Right kidney (tissue), 1 donor: ENCODE data around the gene TSHR.
A peak's percentile ranks its signal among the peaks of the same experiment; 100 is the strongest.
"Not testable (repeated sequence)": the region's sequence is repeated elsewhere in the genome, so short reads cannot be mapped to it uniquely, and the experiment has no call there.

ENCODE experiments used
- DNase-seq: peaks from one replicate; pipeline ENCODE4 v3.0.0-alpha.2; 2016

Gene TSHR

GRCh38 chr14:80951491-80951890, 3.9 kb upstream of the TSHR start:
- DNase-seq, result no peak

DNA sequence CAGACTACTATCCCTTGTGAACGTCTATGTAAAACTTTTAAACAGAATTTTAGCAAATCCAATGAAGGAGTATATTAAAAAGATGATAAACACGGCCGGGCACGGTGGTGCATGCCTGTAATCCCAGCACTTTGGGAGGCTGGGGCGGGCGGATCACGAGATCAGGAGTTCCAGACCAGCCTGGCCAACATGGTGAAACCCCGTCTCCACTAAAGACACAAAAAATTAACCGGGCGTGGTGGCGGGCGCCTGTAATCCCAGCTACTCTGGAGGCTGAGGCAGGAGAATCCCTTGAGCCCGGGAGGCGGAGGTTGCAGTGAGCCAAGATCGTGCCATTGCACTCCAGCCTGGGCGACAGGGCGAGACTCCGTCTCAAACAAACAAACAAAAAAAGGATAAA, 2.2 kb upstream of the TSHR start:
- DNase-seq, result not testable (repeated sequence)

DNA sequence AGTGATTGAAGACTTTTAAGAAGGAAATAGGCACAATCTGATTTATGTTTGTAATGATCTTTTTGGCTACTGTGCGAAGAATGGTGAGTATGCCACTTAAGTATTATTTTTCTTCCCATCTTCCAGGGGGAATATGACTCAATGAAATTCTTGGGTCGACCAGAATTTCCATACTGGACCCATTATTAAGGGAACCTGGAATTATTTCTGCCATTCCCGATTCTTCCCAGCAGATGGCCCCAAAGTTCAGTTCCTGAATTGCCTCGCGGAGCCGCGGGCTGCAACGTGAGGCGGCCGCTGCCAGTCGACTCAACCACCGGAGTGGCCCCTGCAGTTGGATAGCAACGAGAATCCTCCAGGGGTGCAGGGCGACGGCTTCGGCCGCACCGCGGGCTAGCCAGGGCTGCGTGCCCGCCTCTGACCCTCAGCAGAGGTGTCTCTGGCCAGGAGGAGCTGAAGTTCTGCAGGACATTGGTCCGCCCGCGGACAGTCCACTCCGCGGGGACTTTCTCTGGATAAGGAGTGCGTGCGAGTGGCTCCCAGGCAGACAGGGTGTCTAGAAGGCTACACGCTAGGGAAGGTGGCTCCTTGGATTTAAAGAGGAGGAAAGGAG, 628 bp upstream of the TSHR start:
- peak; percentile 85 for DNase-seq

- no peak for DNase-seq
Observed at GRCh38 chr14:80956102-80956501, 681 bp downstream of the TSHR start.

- no peak for DNase-seq
Observed at GRCh38 chr14:80956922-80957321, 1.5 kb downstream of the TSHR start.

DNA sequence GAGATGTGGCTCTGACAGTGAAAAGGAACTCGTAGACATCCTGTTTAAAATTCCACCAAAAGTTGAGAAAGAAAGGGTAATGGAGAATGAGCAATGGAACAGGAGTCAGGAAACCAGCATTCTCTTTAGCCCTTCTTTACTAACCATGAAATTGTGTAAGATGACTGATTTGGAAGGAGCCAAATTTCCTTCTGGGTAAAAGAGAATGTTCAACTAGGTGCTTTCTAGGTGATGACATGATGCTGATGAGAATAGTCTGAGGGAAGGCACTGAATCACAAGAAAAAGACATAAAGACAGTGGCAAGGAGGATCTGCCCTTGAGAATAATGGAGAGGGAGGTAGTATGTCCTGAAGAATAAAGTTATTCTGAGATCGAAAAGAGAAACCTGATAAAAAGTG, 2.2 kb downstream of the TSHR start:
- DNase-seq, result no peak

- DNase-seq, result no peak
Observed at GRCh38 chr14:80958226-80958625, 2.8 kb downstream of the TSHR start.

DNA sequence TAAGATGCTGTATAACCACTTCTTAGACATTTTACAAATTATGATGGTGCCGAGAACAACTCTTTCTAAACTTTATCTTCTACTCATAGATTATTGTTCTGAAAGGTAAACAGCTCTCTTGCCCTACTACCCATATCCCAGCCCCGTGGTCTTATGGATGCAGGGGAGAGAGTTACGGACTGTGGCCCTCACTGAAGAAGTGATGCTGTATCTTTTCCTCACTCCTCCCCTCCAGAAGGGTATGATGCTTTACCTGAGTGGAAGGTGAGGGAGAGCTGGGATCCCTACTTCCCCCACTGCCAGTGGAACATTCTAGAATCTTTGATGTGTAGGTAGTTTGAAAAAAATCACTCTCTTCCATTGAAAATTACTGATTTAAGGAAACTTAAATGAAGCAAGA, 3.5 kb downstream of the TSHR start:
- no peak for DNase-seq

GRCh38 chr14:80959496-80959895, 4.1 kb downstream of the TSHR start:
- DNase-seq, result no peak

DNA sequence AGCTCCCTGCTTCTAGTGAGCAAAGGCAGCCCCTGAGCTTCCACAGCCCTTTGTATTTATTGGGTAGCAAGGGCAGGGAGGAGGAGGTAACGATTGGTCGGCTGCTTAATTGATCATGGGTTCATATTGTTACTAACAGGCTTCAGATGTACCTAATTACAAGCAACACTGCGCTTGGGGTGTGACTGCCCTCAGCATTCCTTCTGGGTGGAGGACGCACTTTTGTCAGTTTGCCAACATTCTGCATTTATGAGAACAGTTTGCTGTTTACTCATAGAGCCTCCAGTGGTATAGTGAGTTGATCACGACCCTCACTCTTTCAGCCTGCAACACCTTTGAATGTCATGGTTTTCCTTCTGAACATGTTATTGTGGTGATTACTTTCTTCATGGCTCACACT, 9.6 kb downstream of the TSHR start:
- DNase-seq, result no peak

GRCh38 chr14:80973931-80974641, 18.7 kb downstream of the TSHR start:
- DNase-seq, result no peak

DNA sequence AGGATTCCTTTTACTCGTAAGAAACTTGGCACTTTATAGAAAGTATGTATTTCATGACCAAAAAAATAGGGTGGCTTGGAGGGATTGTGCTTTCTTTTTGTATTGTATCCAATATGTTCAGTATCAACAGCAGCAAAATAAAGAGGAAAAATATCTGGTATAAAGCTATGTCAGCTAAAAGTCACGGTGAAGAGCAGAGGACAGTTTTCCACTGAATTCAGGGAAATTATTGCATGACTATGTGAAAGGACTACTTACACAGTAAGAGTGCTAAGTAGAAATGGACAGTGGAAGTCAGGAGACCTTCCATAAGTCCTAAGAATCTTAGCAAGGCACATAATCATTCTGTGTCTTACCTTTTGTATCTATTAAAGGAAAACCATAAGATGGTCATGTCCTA, 19.3 kb downstream of the TSHR start:
- DNase-seq, result no peak

DNA sequence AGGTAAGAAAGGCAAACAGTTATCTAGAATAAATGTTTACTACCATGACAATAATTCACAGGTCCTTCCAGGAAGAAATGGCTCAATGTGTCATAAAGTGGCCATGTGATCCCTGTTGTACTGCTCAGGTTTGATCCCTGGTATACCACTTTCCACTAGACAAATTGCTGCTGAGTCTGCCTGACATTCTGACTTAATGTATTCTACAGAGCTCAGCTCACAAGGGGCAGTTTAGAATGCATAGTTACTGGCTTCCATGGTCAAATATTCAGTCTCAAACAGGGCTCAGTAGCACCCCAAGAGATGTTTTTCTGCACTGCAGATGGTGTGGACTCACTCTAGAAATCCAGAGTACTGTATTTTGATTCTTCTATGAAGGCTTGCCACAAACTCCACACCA, 21.8 kb downstream of the TSHR start:
- DNase-seq, result no peak

- no peak for DNase-seq
Observed at GRCh38 chr14:80978403-80978802, 23.0 kb downstream of the TSHR start.

- no peak for DNase-seq
Observed at GRCh38 chr14:80979951-80980350, 24.5 kb downstream of the TSHR start.

DNA sequence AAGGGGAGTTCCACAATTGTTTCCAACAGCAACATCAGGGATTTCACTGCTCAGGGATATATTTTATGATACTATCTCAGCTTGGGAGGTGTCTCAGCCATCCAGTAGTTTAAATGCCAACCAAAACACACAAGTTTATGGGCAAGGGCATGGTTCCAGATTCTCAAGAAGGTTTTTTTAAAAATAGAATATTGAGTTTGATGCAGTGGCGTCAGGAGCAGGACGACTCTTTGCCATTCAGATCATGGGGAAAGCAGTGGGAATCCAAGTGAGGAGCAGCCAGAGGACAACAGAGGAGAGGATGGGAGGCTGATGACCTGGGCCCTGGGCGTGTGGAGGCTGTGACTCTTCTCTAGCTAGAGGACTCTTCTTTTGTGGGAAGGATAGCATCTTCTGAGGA, 25.7 kb downstream of the TSHR start:
- DNase-seq, result no peak

DNA sequence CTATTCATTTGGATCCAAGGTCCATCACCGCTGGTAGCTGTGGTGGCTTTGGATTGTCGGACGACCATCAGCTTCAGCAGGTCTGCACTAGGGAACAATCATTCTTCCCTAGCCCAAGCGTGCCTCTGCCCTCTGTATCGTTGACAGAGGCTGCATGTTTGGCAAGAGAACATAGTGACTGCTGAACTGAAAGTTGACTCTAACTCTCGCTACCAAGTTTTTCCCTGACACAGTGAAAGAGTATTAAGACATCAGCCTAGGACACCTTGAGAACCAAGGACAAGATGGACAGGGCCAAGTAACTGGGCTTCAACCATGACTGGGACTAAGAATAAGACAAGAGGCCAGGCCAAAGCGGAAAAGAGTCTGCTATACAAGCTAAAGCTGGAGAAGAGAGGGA, 26.3 kb downstream of the TSHR start:
- DNase-seq, result no peak

- no peak for DNase-seq
Observed at GRCh38 chr14:80982711-80983110, 27.3 kb downstream of the TSHR start.

DNA sequence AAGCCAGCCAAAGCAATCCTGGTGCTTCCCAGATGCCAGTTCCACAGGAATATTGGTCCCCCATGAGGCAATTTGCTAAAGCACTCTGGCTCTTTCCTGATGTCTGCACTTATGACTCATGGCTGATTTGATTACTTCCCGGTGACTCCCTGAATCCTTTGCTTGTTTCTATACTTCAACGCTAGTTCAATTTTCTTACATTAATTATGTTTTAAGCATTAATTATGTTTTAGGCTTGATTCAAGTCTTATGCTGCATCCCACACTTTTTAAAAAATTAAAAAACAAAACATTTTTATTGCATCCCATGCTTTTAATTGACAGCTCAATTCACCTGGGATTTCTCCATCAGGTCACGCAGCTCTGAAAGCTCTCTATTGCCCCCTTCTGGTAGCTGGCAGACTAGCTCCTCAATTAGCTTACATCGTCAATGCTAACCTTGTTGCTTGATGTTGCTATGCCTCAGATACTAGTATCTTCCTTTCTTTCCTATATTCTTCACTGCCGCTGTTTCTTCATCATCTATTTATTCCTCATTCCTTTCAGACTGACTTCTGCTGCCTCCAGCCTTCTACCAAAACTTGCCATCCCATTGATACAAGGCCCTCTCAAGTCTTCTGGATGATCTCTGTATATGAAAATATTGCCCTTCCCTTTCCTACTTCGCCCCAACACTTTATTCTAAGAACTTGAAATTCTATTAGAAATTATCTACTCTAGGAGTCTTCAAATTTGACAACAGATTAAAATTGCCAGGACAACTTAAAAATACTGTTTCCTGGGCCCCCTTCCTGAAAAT, 32.0 kb downstream of the TSHR start:
- DNase-seq, result peak; percentile 37

DNA sequence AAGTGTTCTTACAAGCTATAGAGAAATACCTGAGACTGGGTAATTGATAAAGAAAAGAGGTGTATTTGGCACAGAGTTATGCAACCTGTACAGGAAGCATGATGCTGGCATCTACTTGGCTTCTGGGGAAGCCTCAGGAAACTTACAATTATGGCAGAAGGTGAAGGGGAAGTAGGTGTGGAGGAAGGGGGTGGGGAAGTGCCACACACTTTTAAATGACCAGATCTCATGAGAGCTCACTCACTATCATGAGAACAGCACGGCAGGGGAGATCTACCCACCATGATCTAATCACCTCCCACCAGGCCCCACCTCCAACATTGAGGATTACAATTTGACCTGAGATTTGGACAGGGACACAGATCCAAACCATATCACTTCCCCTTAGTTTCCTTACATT, 32.8 kb downstream of the TSHR start:
- no peak for DNase-seq

GRCh38 chr14:80988735-80989429, 33.5 kb downstream of the TSHR start:
- DNase-seq, result no peak

- no peak for DNase-seq
Observed at GRCh38 chr14:80992580-80992979, 37.2 kb downstream of the TSHR start.
